Neural crest cell (in vitro differentiated cells): ENCODE data around the gene TMEM181. TPM values are rescaled to one million over a fixed set of nuclear protein-coding genes. Genes with fewer than 3 reads are reported as not detected.

Experiments used
- DNase-seq: peaks from one replicate; pipeline ENCODE4 v3.0.0; 2021; ENCODE audit warnings: low read depth, mixed read lengths, low spot score
- H3K27ac Mint-ChIP-seq: one replicate; pipeline ENCODE4 v1.8.0; 2021; ENCODE audit warnings: mild to moderate bottlenecking, mixed read lengths; ENCODE audit not compliant: unreplicated experiment
- H3K27me3 Mint-ChIP-seq: 2 replicates; pipeline ENCODE4 v1.8.0; 2021; ENCODE audit warnings: low read depth, mild to moderate bottlenecking, mixed read lengths
- H3K36me3 Mint-ChIP-seq: 2 replicates; pipeline ENCODE4 v1.8.0; 2021; ENCODE audit warnings: low read depth, mild to moderate bottlenecking, mixed read lengths
- H3K4me1 Mint-ChIP-seq: 2 replicates; pipeline ENCODE4 v1.8.0; 2021; ENCODE audit warnings: mixed read lengths
- H3K4me3 Mint-ChIP-seq: one replicate; pipeline ENCODE4 v1.8.0; 2021; ENCODE audit warnings: mild to moderate bottlenecking, mixed read lengths
- H3K9me3 Mint-ChIP-seq: 2 replicates; pipeline ENCODE4 v1.8.0; 2021; ENCODE audit warnings: mixed read lengths
- CTCF ChIP-seq: fragments of 200-600 bp; sonication (generic); conservative IDR thresholded peaks from 2 replicates; pipeline ENCODE4 v1.5.0; 2021; ENCODE audit warnings: antibody characterized with exemption, mild to moderate bottlenecking
- total RNA-seq: library from RNA; stranded (reverse); gene quantifications from 2 replicates; pipeline ENCODE4 v1.2.1, GENCODE V29; 2021

Gene TMEM181
- total RNA-seq, 1 donor from 2014 or later: 23.9 TPM

GRCh38 chr6:158531566-158531965 lies 28.3 kb upstream of the TMEM181 start:
- Mint-ChIP-seq H3K27ac (no peak overlapping the region), H3K36me3 (peaks cover 6% of the 10 kb centered on the region), H3K4me3 (no peak overlapping the region), H3K4me1 (peaks cover 11% of the 10 kb centered on the region), H3K27me3 (peaks cover 37% of the 10 kb centered on the region), H3K9me3 (peaks cover 15% of the 10 kb centered on the region)
- no peak for TF ChIP-seq CTCF
- DNase-seq: no peak

DNA sequence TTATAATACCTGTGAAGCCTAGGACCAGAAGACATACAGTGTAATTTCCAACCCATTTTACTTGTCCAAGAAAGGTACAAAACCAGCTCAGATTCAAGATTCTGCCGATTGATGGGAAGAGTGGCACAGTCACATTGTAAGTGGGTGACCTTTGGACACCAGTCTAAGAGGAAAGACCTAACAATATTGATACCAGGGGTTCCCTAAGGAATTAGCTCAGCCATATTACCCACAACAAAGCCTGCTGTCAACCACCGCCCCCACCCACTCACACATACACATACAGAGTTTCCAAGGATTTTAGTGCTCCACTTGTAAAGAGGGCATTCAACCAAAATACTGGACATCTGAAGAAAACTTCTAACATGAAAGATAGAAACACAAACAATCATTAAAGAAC lies 27.9 kb upstream of the TMEM181 start:
- no peak for TF ChIP-seq CTCF
- peaks cover 33% of the 10 kb centered on the region for H3K27me3 Mint-ChIP-seq
- no peak for DNase-seq
- peaks cover 11% of the 10 kb centered on the region for H3K9me3 Mint-ChIP-seq
- H3K4me3 Mint-ChIP-seq: no peak overlapping the region
- H3K4me1 Mint-ChIP-seq: peaks cover 11% of the 10 kb centered on the region
- H3K27ac Mint-ChIP-seq: no peak overlapping the region
- H3K36me3 Mint-ChIP-seq: peaks cover 2% of the 10 kb centered on the region

GRCh38 chr6:158536084-158536890 lies 23.6 kb upstream of the TMEM181 start:
- peaks cover 48% of the 10 kb centered on the region for H3K27me3 Mint-ChIP-seq
- H3K36me3 Mint-ChIP-seq: no peaks in the 10 kb centered on the region
- TF ChIP-seq CTCF: no peak
- no peaks in the 10 kb centered on the region for H3K9me3 Mint-ChIP-seq
- H3K4me3 Mint-ChIP-seq: peak overlapping the region; percentile 87
- DNase-seq: peak; percentile 80
- H3K27ac Mint-ChIP-seq: no peak overlapping the region
- peaks cover 11% of the 10 kb centered on the region for H3K4me1 Mint-ChIP-seq

DNA sequence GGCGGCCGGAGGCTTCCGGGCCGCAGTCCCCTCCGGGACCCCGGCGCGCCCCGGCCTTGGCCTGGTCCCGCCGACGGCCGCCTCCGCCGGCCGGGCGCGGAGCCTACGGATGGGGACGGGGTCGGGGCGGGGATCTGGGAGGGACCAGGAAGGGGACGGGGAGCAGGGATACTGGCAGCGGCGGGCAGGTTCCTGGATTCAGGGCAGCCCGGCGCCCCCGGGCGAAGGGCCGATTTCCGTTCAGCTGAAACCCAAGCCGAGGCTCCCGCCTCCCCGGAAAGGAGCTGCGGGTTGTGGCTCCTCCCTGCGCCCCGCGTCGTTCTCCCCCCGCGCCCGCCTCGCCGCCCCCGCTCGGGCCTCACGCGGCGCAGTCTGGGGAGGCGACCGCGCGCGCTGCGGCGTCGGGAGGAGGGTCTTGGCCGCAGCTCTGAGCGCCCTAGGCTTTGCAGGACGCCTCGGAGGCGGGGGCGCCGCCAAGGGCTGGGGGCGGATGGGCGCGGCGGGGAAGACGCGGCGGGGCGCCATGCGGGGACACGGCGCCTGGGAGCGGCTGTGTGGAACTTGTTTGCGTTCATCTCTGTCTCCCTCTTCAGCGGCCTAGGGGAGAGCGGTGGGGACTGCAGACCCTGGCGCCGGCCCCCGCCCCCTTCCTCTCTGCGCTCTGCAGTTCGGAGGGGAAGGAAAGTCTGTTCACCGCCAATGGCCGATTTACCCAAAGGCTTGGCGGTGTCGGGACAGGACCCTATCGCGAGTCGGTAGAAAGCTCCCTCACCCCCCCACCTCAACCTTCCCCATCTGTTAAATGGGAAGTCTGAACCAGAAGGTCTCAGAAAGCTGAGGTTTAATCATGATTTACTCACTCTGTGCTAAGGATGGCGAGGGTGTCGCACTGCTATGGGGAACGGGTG lies 22.7 kb upstream of the TMEM181 start:
- peak; percentile 43 for DNase-seq
- H3K27me3 Mint-ChIP-seq: peaks cover 45% of the 10 kb centered on the region
- no peak overlapping the region for H3K27ac Mint-ChIP-seq
- H3K36me3 Mint-ChIP-seq: no peaks in the 10 kb centered on the region
- H3K4me1 Mint-ChIP-seq: peaks cover 6% of the 10 kb centered on the region
- no peaks in the 10 kb centered on the region for H3K9me3 Mint-ChIP-seq
- H3K4me3 Mint-ChIP-seq: peak overlapping the region; percentile 80
- TF ChIP-seq CTCF: no peak

DNA sequence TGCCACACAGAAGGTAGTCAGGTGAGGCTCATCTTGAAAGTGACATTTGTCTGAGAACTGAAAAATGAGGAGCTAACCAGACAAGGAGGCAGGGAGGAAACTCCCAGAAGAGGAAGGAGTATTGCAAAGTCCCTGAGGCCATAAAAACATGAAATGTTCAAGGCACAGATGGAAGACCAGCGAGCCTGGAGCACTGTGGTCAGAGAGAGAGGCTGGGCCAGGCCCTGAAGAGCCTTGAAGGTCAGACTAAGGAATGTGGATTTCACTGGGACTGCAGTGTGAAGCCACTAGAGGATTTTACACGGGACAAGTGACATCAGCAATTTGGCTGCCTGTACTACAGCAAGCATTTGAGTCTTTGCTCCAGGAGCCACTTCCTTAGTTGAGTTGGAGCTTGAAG lies 21.1 kb upstream of the TMEM181 start:
- no peak overlapping the region for H3K27ac Mint-ChIP-seq
- DNase-seq: no peak

More for the DNA sequence above, 21.1 kb upstream of the TMEM181 start:
- Mint-ChIP-seq H3K4me1 (peaks cover 6% of the 10 kb centered on the region), H3K36me3 (no peaks in the 10 kb centered on the region), H3K27me3 (peaks cover 39% of the 10 kb centered on the region), H3K9me3 (no peaks in the 10 kb centered on the region), H3K4me3 (peak overlapping the region; percentile 80)
- no peak for TF ChIP-seq CTCF
